Measurements from ENCODE around the gene FRMPD4.

The FRMPD4 gene

DNA sequence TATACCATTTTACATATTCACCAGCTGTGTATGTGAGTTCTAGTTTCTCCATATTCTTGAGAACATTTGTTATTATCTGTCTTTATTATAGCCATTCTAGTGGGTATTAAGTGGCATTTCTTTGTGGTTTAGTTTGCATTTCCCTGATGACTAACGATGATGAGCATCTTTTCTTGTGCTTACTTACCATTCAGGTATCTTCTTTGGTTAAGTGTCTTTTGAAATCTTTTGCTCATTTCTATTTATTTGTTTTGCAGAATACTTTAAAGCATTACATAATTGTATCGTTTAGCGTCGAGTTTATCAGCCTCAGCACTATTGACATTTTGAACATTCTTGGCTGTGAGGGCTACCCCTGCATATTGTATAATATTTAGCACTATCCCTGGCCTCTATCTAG is 85.4 kb downstream of the FRMPD4 start:
- no peak for DNase-seq

DNA sequence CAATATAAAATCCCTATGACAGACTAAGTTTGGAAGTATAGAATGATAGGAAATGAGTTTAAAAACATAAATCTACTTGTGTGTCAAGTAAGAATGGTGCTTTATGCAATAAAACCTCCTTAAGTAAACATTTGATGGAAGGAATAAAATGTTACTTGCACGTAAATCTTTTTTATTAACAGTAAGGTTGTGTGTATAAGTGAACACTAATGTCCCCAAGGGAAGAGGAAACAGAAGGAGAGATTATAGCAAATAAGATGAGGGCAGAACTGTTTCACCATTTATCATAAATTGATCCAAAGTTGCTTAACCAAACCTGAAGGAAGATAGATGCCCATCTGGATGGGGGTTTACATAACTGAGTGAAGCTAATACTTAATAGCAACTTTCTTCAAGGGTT is 86.8 kb downstream of the FRMPD4 start:
- no peak for DNase-seq

GRCh38 chrX:12227412-12228041 is 89.3 kb downstream of the FRMPD4 start:
- no peak for DNase-seq

DNA sequence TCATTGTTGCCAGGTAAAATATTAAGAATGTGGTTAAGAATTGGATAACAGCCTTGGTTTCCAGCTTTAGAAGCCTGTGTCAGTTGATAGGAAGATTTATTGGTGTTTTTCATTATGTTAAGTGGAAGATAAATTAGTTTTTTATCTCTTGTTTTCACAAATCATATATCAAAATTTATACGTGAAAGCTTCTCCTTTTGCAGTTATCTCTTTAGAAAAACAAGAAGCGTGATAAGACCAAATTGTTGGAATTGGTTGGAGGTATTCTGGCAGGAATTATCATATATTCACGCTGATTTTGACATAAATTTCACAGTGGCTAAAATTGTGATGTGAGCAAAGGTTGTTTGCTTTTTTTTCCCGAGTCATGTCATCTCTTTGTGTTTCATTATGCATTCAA is 90.6 kb downstream of the FRMPD4 start:
- DNase-seq: no peak

DNA sequence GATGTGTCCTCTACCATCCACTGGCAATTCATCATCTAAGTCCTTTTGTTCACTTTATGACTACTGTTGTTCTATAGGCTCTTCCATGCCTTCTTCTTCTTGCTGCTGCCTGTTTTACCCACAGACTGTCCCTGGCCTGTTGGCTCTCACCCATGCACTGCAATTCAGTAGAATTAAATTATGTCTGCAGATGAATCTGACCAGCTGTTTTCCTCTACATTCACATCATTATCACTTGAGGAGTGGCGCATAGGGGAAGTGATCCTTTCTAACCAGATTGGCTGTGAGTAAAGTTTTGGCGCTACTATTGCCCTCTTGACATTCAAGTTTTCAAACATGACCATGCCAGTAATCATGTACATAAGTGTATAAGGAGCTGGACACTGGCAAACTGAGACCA is 91.7 kb downstream of the FRMPD4 start:
- no peak for DNase-seq

DNA sequence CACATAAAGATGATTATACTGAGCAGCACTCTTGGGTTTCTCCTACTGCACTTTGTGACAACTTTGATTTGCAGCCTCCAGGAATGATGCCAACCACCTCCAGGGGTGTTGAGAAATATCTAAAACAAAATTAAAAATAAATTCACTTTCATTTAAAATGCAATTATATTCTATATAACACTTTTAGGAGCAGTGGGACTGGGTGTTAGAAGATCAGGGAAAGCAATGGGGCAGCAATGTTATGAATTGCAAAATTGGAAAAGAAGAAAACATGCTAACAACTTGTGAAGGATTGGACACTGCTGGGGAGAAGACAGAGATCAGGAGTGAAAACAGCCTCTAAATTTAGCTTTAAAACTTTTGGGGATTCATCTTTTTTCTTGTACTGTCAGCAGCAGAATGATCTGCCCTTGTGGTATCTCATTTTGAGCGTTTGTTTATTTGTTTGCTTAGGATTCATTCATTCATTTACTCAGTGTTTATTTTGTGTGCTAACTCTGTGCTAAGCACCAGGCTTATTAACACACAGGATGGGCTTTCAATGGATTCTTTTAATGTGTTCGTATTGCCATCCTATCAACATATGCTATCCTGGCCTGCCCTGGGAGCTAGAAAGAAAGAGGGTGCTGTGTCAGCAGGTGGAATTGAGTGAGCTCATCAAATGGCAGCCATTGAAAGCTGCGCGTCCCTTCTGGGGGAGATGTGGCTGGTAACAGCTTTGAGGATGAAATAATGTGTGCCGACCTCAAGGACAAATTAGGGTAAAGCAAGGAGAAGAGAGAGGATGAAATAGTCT is 96.5 kb downstream of the FRMPD4 start:
- DNase-seq: no peak

DNA sequence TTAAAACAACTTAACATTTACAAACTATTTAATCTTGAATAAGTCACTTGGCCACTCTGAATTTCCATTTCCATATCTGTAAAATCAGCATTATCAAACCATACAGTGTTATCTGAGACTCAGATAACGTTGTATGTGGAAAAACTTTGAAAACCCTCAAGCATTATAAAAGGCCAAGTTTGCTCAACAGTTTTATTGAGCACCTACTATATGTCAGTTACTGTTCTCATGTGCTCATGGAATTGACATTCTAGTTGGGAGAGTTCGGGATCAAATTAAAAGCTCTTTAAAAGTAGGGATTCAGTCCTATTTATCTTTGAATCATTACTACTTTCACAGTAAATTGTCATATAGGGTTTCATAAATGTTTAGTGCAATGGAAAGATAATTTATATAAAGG is 97.9 kb downstream of the FRMPD4 start:
- DNase-seq: no peak

GRCh38 chrX:12237131-12237530 is 98.9 kb downstream of the FRMPD4 start:
- DNase-seq: no peak

GRCh38 chrX:12237771-12238170 is 99.5 kb downstream of the FRMPD4 start:
- DNase-seq: no peak

DNA sequence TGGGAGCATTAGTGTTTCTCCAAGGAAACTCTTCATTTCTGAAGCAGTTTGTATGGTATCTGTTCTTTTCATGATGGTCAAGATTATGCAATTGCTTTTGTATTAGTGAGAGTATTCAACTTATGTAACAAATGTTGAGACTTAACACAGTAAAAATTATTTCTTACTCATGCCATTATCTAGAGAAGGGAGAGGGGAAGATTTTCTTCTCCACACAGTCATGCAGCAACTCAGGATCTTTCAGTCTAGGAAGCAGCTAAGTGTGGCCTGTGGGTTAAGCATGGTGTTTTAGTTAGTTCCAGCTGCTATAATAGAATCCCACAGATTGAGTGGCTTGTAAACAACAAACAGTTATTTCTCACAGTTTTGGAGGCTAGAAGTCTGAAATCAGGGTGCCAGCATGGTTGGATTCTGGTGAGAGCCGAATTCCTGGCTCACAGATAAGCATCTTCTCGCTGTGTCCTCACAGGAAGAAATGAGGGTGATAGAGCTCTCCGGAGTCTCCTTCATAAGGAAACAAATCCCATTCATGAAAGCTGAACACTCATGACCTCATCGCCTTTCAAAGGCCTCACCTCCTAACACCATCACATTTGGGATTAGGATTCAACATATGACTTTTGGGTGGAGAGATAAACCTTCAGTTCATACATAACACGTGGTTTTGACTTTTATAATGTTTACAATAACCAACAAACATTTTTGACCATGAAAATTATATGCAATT is 101.2 kb downstream of the FRMPD4 start:
- no peak for DNase-seq

DNA sequence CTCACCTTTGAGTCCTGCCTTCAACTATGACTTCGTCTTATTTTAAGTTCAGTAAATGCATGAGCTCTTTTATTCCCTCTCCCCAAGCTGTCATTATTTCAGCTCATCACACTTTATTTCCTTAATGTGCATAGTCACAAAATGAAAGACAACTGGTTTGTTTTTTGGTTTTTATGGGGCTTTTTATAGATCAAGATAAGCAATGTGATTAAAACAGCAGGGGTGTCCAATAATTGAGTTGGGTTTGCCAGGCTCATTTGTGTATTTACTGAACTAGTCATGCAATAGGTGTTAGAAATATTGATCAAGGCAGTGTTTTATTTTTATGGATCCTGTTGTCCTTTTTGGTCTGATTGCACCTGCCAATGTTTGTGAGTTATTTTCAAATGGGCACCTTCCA is 102.2 kb downstream of the FRMPD4 start:
- no peak for DNase-seq

DNA sequence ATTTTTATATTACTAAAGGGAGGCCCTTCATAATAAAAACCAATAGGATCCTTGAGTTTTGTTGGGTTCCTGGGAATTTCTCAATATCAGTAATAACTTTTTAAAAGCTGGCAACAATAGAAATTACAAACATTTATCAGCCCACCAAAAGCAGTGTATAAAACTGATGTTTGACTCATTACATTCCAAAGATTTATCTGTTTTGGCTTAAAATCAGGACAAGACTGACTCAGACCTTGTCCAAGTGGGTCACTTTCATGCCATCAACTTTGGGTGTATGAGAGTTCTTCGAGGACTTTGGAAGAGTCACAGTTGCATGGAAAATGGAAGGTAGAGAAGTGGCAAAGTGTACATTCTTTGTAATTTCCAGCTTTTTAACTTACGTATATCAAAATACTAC is 102.8 kb downstream of the FRMPD4 start:
- no peak for DNase-seq

- no peak for DNase-seq
Observed at GRCh38 chrX:12245650-12246645, 107.7 kb downstream of the FRMPD4 start.

GRCh38 chrX:12249997-12250396 is 111.7 kb downstream of the FRMPD4 start:
- DNase-seq: no peak

DNA sequence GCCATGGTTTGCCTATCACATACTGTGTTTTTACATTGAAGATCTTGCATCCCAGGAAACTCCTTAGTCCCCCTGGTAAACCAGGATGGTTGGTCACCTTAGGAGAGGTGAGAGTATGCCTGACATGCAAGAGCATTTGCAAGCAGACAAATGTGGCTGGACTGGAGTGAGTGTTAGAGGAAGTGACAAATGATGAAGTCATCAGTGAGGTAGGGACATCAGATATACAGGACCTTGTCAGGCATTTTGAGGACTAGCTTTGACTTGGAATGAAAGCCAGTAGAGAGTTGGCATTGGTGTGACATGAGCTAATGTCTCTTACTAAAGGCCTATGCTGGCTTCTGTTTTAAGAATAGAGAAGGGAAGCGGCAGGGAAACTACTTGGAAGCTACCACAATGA is 124.9 kb downstream of the FRMPD4 start:
- DNase-seq: no peak

GRCh38 chrX:12269484-12269883 is 131.2 kb downstream of the FRMPD4 start:
- no peak for DNase-seq

- DNase-seq: no peak
Observed at GRCh38 chrX:12278151-12278550, 139.9 kb downstream of the FRMPD4 start.

DNA sequence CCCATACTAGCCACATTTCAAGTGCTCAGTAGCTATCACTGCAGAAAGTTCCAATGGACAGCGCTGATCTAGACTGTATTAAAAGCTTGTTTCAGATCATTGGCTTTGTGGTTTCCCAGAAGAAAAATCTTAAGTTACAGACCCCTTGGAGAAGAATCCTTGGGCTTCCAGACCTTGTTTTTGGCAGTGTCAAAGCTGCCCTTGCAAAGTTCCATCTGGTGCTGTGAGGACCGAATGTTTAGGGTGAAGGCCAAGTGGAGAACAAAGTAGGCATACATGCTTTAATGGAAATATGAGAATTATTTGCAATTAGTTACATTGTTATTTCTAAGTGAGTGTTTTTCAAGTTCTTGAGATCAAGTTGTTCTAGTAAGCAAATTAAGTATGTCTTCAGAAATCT is 144.7 kb downstream of the FRMPD4 start:
- no peak for DNase-seq

DNA sequence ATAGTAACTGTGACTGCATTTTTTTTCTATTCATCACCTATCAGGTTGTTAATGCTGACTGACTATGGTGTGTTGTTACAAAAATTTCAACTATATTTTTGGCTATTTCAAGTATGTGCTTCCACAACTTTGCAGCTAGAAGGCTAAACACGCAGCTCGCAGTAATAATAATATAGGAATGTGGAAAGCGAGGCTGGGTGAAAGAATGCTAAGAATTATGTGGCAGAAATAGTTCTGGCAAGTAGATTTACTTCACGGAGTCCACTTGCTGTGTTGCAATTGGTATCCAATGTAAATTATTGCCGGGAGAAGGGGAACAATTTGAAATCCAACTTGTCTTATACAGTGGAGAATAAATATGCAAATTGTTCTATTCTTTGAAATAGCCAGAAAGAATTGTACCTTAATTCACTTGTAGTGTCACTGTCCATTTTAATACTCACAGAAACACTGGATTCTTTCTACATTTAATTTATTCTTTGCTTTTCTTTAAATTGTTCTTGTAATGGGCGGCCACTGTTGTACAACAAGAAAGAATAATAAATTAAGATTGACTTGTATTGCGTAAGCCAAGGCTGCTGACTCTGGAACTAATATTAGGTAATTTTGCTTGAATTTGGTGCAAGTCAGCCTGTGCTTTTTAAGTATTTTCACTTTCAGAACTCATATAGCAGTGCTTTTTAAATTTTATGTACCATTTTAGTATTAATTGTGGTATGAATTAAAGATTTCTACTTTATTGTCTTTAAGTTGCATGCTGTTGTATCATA is 154.9 kb downstream of the FRMPD4 start:
- DNase-seq: no peak

- DNase-seq: no peak
Observed at GRCh38 chrX:12297353-12297752, 159.1 kb downstream of the FRMPD4 start.

DNA sequence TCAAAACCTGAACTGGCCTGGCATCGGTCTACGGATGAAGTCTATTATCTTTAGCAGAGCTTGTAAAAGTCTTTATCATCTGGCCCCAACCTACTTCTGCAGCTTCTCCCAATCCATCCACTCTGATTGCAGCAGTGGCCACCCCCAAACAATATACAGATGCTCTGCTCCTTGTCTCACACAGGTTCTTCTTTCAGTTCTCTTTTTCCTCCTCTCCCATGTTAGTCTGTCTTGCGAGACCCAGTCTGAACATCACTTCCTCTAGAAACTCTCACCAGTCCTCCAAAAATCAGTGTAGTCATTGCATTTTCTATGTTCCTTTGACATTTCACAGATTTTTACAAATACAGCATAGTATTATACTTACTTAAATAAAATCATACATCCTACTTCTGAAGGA is 163.0 kb downstream of the FRMPD4 start:
- DNase-seq: no peak

GRCh38 chrX:12304261-12304660 is 166.0 kb downstream of the FRMPD4 start:
- no peak for DNase-seq

Data from DMS79 treated with DMSO at 0.1 percent for 48 hours (cell line).